Measurements from ENCODE around the gene SLC48A1. TPM values are rescaled to one million over a fixed set of nuclear protein-coding genes. Genes with fewer than 3 reads are reported as not detected.
A peak's percentile ranks its signal among the peaks of the same experiment; 100 is the strongest.

SLC48A1 gene
- total and polyA plus RNA-seq, 2 donors (not counting 1 experiment from before 2014, with no cell fraction given) = 9.0 to 18.7 TPM

DNA sequence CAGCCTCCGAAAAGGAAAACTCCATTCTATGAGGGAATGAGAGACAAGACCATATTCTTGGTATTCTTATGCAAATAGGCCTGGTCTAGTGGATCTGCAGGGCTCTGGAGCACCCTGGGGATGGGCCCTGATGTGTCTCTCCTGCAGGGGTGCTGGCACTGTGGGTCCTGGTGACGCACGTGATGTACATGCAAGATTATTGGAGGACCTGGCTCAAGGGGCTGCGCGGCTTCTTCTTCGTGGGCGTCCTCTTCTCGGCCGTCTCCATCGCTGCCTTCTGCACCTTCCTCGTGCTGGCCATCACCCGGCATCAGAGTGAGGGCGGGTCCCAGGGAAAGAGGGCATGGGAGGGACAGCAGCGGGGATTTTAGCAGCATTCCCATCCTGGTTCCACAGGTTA, 5.8 kb downstream of the SLC48A1 start:
- no peak overlapping the region for H2AFZ ChIP-seq (ENCODE audit: low read length)

DNA sequence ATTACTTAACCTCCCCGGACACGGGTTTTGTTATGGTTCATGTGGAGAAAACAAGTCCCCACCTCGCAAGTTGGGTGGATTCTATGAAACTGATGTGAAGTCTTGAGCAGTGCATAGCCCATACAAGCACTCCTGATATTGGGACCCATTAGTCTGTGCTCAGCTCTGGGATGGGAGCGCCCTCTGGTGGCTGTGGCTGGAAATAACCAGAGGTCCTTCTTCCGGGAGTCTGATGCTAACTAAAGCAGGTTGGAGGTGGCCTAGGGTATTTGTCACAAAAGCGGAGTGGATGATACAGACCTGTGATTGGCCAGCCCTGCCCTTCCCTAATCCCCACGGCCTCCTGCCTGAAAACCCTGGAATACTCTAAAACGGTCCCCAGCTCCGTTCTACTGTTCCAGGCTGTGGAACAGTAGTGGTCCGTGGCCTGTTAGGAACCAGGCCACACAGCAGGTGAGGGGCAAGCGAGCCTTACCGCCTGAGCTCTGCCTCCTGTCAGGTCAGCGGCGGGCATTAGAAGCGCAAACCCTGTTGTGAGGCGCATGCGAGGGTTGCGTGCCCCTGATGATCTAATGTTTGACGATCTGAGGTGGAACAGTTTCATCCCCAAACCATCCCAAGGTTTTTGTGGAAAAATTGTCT, 6.4 kb downstream of the SLC48A1 start:
- TF ChIP-seq, protein P1, sequence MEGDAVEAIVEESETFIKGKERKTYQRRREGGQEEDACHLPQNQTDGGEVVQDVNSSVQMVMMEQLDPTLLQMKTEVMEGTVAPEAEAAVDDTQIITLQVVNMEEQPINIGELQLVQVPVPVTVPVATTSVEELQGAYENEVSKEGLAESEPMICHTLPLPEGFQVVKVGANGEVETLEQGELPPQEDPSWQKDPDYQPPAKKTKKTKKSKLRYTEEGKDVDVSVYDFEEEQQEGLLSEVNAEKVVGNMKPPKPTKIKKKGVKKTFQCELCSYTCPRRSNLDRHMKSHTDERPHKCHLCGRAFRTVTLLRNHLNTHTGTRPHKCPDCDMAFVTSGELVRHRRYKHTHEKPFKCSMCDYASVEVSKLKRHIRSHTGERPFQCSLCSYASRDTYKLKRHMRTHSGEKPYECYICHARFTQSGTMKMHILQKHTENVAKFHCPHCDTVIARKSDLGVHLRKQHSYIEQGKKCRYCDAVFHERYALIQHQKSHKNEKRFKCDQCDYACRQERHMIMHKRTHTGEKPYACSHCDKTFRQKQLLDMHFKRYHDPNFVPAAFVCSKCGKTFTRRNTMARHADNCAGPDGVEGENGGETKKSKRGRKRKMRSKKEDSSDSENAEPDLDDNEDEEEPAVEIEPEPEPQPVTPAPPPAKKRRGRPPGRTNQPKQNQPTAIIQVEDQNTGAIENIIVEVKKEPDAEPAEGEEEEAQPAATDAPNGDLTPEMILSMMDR (conservative IDR thresholded peaks at IDR 0.05 in 1 of 2, IDR thresholded peaks at IDR 0.05 in 1 of 2; ENCODE audit: low read depth in 1 of 2, low read length in 2 of 2) = peak; percentile 96 to 98
- TF ChIP-seq EZH2 (IDR thresholded peaks at IDR 0.05; ENCODE audit: low read length, missing control alignments) = no peak
- Histone ChIP-seq H3K4me3 (replicated peaks in 1 of 4; ENCODE audit: control extremely low read depth in 1 of 4, insufficient read depth in 1 of 4, low read depth in 3 of 4, low read length in 4 of 4) (no peak overlapping the region), H3K4me1 (ENCODE audit: control insufficient read depth, extremely low read depth, insufficient read depth, low read length) (peaks cover 11% of the 10 kb centered on the region), H3K9me3 (ENCODE audit: control insufficient read depth, insufficient read depth, low read depth, low read length) (no peaks in the 10 kb centered on the region), H4K20me1 (ENCODE audit: control insufficient read depth, extremely low read depth, insufficient read depth, low read length) (no peaks in the 10 kb centered on the region), H3K27ac (ENCODE audit: insufficient read depth, low read length) (no peak overlapping the region), H3K79me2 (ENCODE audit: control insufficient read depth, insufficient read depth, low read length) (no peaks in the 10 kb centered on the region), H3K9ac (ENCODE audit: insufficient read depth, low read length) (no peak overlapping the region), H3K36me3 (ENCODE audit: control insufficient read depth, insufficient read depth, low read length) (peaks cover 10% of the 10 kb centered on the region), H3K27me3 (ENCODE audit: control insufficient read depth, insufficient read depth, low read length) (no peaks in the 10 kb centered on the region), H3K4me2 (ENCODE audit: extremely low read depth, insufficient read depth, low read length) (no peak overlapping the region), H2AFZ (ENCODE audit: low read length) (no peak overlapping the region)
- peak; percentile 62 to 85 for DNase-seq (ENCODE audit: low read depth in 2 of 2)

More for the DNA sequence above, 5.8 kb downstream of the SLC48A1 start:
- Histone ChIP-seq H3K4me3 (replicated peaks in 1 of 4; ENCODE audit: control extremely low read depth in 1 of 4, insufficient read depth in 1 of 4, low read depth in 3 of 4, low read length in 4 of 4) (no peak overlapping the region), H3K9ac (ENCODE audit: insufficient read depth, low read length) (no peak overlapping the region), H3K27me3 (ENCODE audit: control insufficient read depth, insufficient read depth, low read length) (no peaks in the 10 kb centered on the region), H3K79me2 (ENCODE audit: control insufficient read depth, insufficient read depth, low read length) (no peaks in the 10 kb centered on the region), H3K27ac (ENCODE audit: insufficient read depth, low read length) (no peak overlapping the region), H3K4me1 (ENCODE audit: control insufficient read depth, extremely low read depth, insufficient read depth, low read length) (peaks cover 11% of the 10 kb centered on the region), H4K20me1 (ENCODE audit: control insufficient read depth, extremely low read depth, insufficient read depth, low read length) (no peaks in the 10 kb centered on the region), H3K4me2 (ENCODE audit: extremely low read depth, insufficient read depth, low read length) (no peak overlapping the region), H3K9me3 (ENCODE audit: control insufficient read depth, insufficient read depth, low read depth, low read length) (no peaks in the 10 kb centered on the region), H3K36me3 (ENCODE audit: control insufficient read depth, insufficient read depth, low read length) (peaks cover 5% of the 10 kb centered on the region)
- no peak for TF ChIP-seq EZH2 (IDR thresholded peaks at IDR 0.05; ENCODE audit: low read length, missing control alignments)
- TF ChIP-seq, protein P1 (conservative IDR thresholded peaks at IDR 0.05 in 1 of 2, IDR thresholded peaks at IDR 0.05 in 1 of 2; ENCODE audit: low read depth in 1 of 2, low read length in 2 of 2) = no peak
- DNase-seq (ENCODE audit: low read depth in 2 of 2) = no peak

DNA sequence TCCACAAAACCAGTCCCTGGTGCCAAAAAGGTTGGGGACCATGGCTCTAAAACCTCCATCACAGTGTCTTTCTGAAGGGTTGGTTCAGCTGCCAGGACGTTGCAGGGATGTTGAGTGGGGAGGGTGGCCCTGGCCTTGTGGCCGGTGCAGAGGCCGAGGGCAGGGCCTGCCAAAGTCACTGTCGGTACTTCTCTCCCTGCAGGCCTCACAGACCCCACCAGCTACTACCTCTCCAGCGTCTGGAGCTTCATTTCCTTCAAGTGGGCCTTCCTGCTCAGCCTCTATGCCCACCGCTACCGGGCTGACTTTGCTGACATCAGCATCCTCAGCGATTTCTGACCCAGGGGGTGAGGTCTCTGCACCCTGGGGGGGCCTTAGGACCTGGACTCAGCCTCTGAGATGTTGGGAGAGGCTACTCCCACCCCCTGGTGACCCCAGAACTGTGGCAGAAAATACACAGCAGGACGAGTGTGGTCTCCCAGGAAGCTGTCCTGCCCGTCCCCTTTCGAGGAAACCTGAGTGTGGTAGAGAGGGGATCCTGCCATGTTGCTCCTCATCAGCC, 7.0 kb downstream of the SLC48A1 start:
- no peak overlapping the region for H3K4me3 ChIP-seq (replicated peaks in 1 of 4; ENCODE audit: control extremely low read depth in 1 of 4, insufficient read depth in 1 of 4, low read depth in 3 of 4, low read length in 4 of 4)
- no peaks in the 10 kb centered on the region for H3K27me3 ChIP-seq (ENCODE audit: control insufficient read depth, insufficient read depth, low read length)
- no peaks in the 10 kb centered on the region for H3K9me3 ChIP-seq (ENCODE audit: control insufficient read depth, insufficient read depth, low read depth, low read length)
- H3K4me1 ChIP-seq (ENCODE audit: control insufficient read depth, extremely low read depth, insufficient read depth, low read length) = peaks cover 7% of the 10 kb centered on the region
- TF ChIP-seq, protein P1 (conservative IDR thresholded peaks at IDR 0.05 in 1 of 2, IDR thresholded peaks at IDR 0.05 in 1 of 2; ENCODE audit: low read depth in 1 of 2, low read length in 2 of 2) = no peak
- no peak for TF ChIP-seq EZH2 (IDR thresholded peaks at IDR 0.05; ENCODE audit: low read length, missing control alignments)
- H3K9ac ChIP-seq (ENCODE audit: insufficient read depth, low read length) = no peak overlapping the region
- no peak overlapping the region for H2AFZ ChIP-seq (ENCODE audit: low read length)
- H3K79me2 ChIP-seq (ENCODE audit: control insufficient read depth, insufficient read depth, low read length) = no peaks in the 10 kb centered on the region
- no peak overlapping the region for H3K27ac ChIP-seq (ENCODE audit: insufficient read depth, low read length)
- no peak for DNase-seq (ENCODE audit: low read depth in 2 of 2)
- no peak overlapping the region for H3K4me2 ChIP-seq (ENCODE audit: extremely low read depth, insufficient read depth, low read length)
- H4K20me1 ChIP-seq (ENCODE audit: control insufficient read depth, extremely low read depth, insufficient read depth, low read length) = no peaks in the 10 kb centered on the region
- H3K36me3 ChIP-seq (ENCODE audit: control insufficient read depth, insufficient read depth, low read length) = peaks cover 16% of the 10 kb centered on the region
